MM.1S (cell line): ENCODE measurements around the gene CHST6.

ENCODE experiments used
- DNase-seq: peaks from one replicate; pipeline ENCODE4 v3.0.0-alpha.2; 2015
- H2AFZ ChIP-seq: fragments of 300-600 bp; sonication (generic); 2 replicates; pipeline ENCODE4 v1.6.0; 2016; ENCODE audit warnings: antibody characterized with exemption, low read length
- H3F3A ChIP-seq: fragments of 300-600 bp; sonication (generic); 2 replicates; pipeline ENCODE4 v1.6.1; 2016; ENCODE audit warnings: mild to moderate bottlenecking, antibody characterized with exemption, low read length, moderate library complexity, mixed read lengths; ENCODE audit not compliant: insufficient read depth
- H3K27ac ChIP-seq: fragments of 300-600 bp; sonication (generic); 2 replicates; pipeline ENCODE4 v1.5.1; 2016; ENCODE audit warnings: mild to moderate bottlenecking, low read length
- H3K27me3 ChIP-seq: fragments of 300-600 bp; sonication (generic); replicated peaks from 2 replicates; pipeline ENCODE4 v1.6.0; 2016; ENCODE audit warnings: low read length; ENCODE audit not compliant: insufficient read depth
- H3K36me3 ChIP-seq: fragments of 300-600 bp; sonication (generic); replicated peaks from 2 replicates; pipeline ENCODE4 v1.6.1; 2016; ENCODE audit warnings: mild to moderate bottlenecking, low read length, mixed read lengths; ENCODE audit not compliant: insufficient read depth
- H3K4me1 ChIP-seq: fragments of 300-600 bp; sonication (generic); 2 replicates; pipeline ENCODE4 v1.6.1; 2016; ENCODE audit warnings: low read length, mixed read lengths
- H3K4me2 ChIP-seq: fragments of 300-600 bp; sonication (generic); 2 replicates; pipeline ENCODE4 v1.6.0; 2016; ENCODE audit warnings: low read depth, low read length
- H3K4me3 ChIP-seq: fragments of 300-600 bp; sonication (generic); 2 replicates; pipeline ENCODE4 v1.5.1; 2016; ENCODE audit warnings: low read length, mixed read lengths
- H3K79me2 ChIP-seq: fragments of 300-600 bp; sonication (generic); 2 replicates; pipeline ENCODE4 v1.6.1; 2016; ENCODE audit warnings: mixed run types, low read length, mixed read lengths
- H3K9ac ChIP-seq: fragments of 300-600 bp; sonication (generic); 2 replicates; pipeline ENCODE4 v1.6.1; 2016; ENCODE audit warnings: low read length, mixed read lengths
- H3K9me2 ChIP-seq: fragments of 300-600 bp; sonication (generic); replicated peaks from 2 replicates; pipeline ENCODE4 v1.6.1; 2016; ENCODE audit warnings: mild to moderate bottlenecking, low read length, mixed read lengths; ENCODE audit not compliant: insufficient read depth
- H3K9me3 ChIP-seq: fragments of 300-600 bp; sonication (generic); replicated peaks from 2 replicates; pipeline ENCODE4 v1.6.1; 2016; ENCODE audit warnings: mild to moderate bottlenecking, low read length, mixed read lengths; ENCODE audit not compliant: insufficient read depth
- H4K20me1 ChIP-seq: fragments of 300-600 bp; sonication (generic); 2 replicates; pipeline ENCODE4 v1.6.1; 2016; ENCODE audit warnings: mild to moderate bottlenecking, low read length, moderate library complexity, mixed read lengths; ENCODE audit not compliant: insufficient read depth
- EZH2 ChIP-seq: fragments of 300-600 bp; sonication (generic); optimal IDR thresholded peaks from 2 replicates; pipeline ENCODE3; 2017; ENCODE audit warnings: low read depth, mild to moderate bottlenecking, antibody characterized with exemption, low read length, mixed read lengths
- EZH2phosphoT487 ChIP-seq: fragments of 300-600 bp; sonication (generic); IDR thresholded peaks from 2 replicates; pipeline ENCODE4 v1.6.1; 2018; ENCODE audit warnings: antibody characterized with exemption, low read length
- TF ChIP-seq, protein P1 (sequence below): fragments of 300-600 bp; sonication (generic); IDR thresholded peaks from 2 replicates; pipeline ENCODE4 v1.5.1; 2016; ENCODE audit warnings: antibody characterized with exemption, low read length, mixed read lengths

CHST6 gene

GRCh38 chr16:75478480-75479345, 16.5 kb downstream of the CHST6 start:
- Histone ChIP-seq H3K27me3 (no peaks in the 10 kb centered on the region), H4K20me1 (no peaks in the 10 kb centered on the region), H3K79me2 (no peaks in the 10 kb centered on the region), H3K36me3 (no peaks in the 10 kb centered on the region), H3K9me3 (no peaks in the 10 kb centered on the region), H3K4me2 (no peak overlapping the region), H2AFZ (no peak overlapping the region), H3K4me1 (no peaks in the 10 kb centered on the region), H3K27ac (no peak overlapping the region), H3K9ac (no peak overlapping the region), H3K9me2 (no peaks in the 10 kb centered on the region), H3F3A (no peaks in the 10 kb centered on the region), H3K4me3 (no peak overlapping the region)
- TF ChIP-seq, protein P1, sequence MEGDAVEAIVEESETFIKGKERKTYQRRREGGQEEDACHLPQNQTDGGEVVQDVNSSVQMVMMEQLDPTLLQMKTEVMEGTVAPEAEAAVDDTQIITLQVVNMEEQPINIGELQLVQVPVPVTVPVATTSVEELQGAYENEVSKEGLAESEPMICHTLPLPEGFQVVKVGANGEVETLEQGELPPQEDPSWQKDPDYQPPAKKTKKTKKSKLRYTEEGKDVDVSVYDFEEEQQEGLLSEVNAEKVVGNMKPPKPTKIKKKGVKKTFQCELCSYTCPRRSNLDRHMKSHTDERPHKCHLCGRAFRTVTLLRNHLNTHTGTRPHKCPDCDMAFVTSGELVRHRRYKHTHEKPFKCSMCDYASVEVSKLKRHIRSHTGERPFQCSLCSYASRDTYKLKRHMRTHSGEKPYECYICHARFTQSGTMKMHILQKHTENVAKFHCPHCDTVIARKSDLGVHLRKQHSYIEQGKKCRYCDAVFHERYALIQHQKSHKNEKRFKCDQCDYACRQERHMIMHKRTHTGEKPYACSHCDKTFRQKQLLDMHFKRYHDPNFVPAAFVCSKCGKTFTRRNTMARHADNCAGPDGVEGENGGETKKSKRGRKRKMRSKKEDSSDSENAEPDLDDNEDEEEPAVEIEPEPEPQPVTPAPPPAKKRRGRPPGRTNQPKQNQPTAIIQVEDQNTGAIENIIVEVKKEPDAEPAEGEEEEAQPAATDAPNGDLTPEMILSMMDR: no peak
- TF ChIP-seq EZH2phosphoT487 (no peak), EZH2 (no peak)
- DNase-seq: no peak

- Histone ChIP-seq H3K9ac (no peak overlapping the region), H2AFZ (no peak overlapping the region), H3K9me2 (no peaks in the 10 kb centered on the region), H3K79me2 (no peaks in the 10 kb centered on the region), H3K4me3 (no peak overlapping the region), H4K20me1 (no peaks in the 10 kb centered on the region), H3K4me2 (no peak overlapping the region), H3K4me1 (no peaks in the 10 kb centered on the region), H3K9me3 (no peaks in the 10 kb centered on the region), H3K27ac (no peak overlapping the region), H3K27me3 (no peaks in the 10 kb centered on the region), H3F3A (no peaks in the 10 kb centered on the region), H3K36me3 (no peaks in the 10 kb centered on the region)
- no peak for TF ChIP-seq EZH2phosphoT487
- TF ChIP-seq, protein P1: no peak
- no peak for TF ChIP-seq EZH2
- no peak for DNase-seq
Observed at GRCh38 chr16:75477680-75478473, 17.4 kb downstream of the CHST6 start.

DNA sequence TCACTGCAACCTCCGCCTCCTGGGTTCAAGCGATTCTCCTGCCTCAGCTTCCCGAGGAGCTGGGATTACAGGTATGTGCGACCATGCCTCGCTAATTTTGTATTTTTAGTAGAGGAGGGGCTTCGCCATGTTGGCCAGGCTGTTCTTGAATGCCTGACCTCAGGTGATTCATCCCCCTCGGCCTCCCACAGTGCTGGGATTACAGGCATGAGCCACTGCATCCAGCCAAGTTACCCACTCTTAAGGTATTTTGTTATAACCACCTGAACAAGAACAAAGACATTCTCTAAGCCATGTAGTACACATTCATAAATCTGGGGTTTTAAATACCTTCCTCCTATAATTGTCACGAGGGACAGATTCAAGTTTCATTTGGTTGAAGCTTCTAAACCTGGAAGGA, 18.4 kb downstream of the CHST6 start:
- Histone ChIP-seq H3F3A (no peaks in the 10 kb centered on the region), H3K36me3 (no peaks in the 10 kb centered on the region), H3K79me2 (no peaks in the 10 kb centered on the region), H3K27me3 (no peaks in the 10 kb centered on the region), H3K4me1 (no peaks in the 10 kb centered on the region), H3K9me2 (no peaks in the 10 kb centered on the region), H3K4me3 (no peak overlapping the region), H3K9me3 (no peaks in the 10 kb centered on the region), H3K27ac (no peak overlapping the region), H3K9ac (no peak overlapping the region), H2AFZ (no peak overlapping the region), H4K20me1 (no peaks in the 10 kb centered on the region), H3K4me2 (no peak overlapping the region)
- no peak for DNase-seq
- TF ChIP-seq, protein P1: no peak
- TF ChIP-seq EZH2 (no peak), EZH2phosphoT487 (no peak)
